ENCODE measurements around the gene FBRSL1.

The FBRSL1 gene

DNA sequence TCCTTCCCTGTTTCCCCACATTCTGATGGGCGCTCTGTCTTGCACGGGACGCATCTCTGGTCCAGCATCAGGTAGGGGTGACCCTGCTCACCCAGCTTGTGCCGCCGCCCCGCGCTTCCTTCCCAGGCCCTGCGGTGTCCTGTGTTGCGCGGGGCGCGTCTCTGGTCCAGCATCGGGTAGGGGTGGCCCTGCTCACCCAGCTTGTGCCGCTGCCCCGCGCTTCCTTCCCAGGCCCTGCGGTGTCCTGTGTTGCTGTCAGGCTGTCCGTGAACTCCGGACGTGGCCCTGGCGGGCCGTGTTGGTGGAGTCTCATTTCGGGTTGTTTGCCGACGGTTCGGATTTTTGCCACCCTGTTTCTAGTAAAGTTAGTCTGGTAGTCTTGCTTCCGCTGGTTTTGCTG is 6.8 kb downstream of the FBRSL1 start:
- no peak for DNase-seq (ENCODE audit: low read depth in 2 of 2)

DNA sequence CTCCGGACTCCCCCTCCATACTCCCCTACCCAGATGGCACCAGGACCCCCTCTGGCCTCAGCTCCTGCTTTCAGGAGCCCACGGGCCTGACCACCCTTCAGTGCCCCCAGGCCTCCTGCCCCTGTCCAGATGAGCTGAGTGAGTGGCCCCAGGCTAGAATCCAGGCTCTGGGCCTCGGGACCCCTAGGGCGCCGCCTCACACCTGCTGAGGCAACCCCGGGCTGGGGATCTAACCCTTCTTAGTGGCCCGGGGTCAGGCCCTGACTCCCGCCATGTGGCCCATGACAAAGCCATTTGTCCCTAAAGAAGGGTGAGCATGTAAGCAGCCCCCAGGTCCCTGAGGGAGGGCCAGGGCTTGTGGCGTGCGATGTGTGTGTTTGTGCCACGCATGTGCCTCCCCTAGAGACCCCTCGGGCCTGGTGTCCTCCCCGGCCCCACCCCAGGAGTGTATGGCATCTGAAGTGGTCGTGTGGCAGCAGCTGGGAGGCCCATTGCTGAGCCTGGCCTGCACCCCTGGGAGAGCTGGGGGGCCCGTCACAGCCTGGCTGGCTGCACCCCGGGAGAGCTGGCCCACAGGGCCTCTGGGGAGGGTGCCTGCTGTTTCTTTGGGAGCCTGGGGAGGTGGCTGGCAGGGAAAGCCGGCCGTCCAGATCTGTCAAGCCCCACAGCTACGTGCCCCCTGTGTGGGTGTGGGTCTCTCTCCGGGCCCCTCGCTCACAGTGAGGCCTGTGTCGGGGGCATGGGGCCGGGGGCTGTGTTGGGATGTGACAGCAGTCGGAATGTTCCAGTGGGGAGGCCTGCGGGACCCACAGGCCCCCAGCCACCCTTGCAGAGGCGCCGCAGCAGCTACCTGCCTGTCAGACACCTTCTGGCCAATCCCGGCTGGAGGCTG is 7.8 kb downstream of the FBRSL1 start:
- DNase-seq (ENCODE audit: low read depth in 2 of 2) = no peak

DNA sequence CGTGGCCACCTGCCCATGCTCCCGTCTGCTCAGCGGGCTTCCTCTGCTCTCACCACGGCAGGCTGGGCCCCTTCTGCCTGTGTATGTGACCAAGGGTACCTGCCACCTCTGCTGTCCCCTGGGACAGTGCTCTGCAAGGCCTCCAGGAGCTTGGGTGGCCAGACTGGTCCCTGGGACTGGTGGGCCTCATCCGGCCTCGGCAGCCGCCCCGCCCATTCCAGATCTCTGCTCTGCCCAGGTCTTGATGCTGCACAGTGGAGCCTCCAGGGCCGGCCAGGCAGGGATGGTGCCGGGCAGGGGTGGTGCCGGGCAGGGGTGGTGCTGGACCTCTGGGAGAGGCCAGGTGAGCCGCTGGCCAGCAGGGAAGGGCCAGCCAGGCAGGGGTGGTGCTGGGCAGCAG is 9.0 kb downstream of the FBRSL1 start:
- DNase-seq (ENCODE audit: low read depth in 2 of 2) = no peak

DNA sequence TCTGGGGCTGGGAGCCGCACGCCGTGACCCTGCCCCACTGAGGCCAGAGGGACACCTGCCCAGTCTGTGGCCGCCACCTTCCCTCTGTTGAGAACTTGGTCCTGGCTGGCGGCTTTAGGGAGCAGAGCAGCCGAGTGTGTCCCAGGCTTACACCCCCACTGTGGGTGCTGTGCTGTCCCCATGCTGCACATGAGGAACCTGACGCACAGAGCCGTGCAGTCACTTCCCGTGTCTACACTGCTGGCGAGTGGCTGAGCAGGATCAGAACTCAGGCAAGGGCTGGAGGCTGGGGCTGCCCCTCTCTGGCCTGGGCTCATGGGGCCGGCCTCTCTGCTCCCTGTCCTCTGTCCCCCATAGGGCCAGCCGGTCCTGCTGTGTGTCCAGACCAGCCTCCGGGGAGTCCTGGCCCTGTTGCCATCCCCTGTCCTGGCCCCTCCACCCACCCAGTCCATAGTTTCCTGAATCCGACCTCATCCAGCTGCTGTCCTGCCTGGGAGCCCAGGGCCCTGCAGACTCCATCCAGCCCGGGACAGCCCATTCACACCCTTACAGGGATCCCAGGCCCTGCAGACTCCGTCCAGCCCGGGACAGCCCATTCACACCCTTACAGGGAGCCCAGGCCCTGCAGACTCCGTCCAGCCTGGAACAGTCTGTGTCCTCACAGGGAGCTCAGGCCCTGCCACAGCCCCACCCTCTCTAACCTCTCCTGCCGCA is 10.3 kb downstream of the FBRSL1 start:
- DNase-seq (ENCODE audit: low read depth in 2 of 2) = no peak

DNA sequence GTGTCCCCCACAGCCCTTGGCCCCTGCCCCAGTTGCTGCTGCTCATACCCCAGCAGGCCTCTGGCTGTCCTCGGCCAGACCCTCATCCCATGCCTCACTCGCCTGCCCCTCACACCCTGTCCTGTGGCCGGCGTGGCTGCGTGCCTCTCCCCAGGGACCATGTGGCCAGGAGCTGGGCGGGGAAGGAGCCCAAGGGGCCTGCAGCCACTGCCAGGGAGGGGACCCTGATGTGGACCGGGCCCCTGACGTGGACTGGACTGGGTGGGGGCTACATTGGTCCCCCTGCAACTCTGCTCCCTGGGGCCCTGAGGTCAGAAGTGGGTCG is 10.9 kb downstream of the FBRSL1 start:
- no peak for DNase-seq (ENCODE audit: low read depth in 2 of 2)

DNA sequence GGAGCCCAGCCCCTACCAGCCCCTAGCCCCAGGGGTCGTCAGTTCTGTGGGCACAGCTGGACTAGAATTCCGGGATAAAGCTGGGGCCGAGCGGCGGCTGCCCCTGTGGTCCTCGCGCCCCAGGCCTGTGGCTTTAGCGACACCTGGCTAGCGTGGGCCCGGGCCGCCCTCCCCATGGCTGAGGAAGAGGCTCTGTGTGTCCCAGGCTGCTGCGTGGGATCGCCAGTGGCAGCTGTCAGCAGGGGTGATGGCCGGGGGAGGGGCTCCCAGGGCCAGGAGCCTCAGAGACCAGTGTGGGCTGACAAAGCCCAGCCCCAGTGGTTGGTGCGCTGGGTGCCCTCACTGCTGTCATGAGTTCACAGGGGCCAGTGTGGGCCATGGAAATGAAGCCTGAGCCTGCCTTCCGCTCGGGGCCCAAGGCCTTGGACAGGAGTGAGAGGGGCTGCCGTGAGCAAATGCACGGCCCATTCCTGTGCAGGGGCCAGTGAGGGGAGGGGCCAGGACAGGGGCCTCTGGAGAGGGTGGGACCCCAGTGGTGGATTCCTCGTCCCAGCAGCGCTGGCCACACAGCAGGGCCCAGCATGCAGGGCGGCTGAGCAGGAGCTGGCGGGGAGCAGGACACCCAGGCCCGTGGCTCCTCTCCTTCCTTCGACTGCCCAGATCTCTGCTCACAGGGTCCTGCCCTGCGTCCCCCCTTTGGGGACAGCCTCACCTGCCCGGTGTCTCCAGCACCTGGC is 11.4 kb downstream of the FBRSL1 start:
- no peak for DNase-seq (ENCODE audit: low read depth in 2 of 2)

DNA sequence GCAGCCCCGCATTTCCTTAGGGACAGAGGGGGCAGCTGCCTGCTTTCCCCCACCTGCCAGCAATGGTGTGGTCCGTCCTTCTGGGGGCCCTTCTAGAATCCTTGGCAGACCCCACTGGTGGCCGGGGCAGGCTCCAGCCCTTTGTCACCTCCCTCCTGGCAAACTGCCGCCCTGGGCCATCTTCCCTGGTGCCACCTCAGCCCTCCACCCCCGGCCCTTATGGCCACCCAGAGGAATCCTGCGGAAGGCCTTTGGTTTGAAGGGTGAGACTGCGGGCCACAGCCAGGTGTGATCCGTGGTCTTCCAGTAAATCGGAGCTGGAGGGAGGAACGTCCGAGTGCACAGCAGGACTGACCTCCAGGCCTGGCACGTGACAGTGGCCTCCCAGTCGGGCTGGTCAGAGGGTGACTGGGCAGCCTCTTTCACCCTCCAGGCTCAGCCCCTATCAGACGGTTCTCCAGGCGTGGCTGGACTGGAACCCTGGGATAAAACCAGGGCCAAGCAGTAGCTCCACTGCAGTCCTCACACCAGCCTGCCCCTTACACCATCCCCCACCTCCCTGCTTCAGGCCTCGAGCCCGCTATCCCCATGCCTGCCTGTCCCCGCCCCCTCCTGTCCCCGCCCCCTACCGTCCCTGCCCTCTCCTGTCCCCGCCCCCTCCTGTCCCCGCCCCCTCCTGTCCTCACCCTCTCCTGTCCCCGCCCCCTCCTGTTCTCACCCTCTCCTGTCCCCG is 12.4 kb downstream of the FBRSL1 start:
- DNase-seq (ENCODE audit: low read depth in 2 of 2) = no peak

DNA sequence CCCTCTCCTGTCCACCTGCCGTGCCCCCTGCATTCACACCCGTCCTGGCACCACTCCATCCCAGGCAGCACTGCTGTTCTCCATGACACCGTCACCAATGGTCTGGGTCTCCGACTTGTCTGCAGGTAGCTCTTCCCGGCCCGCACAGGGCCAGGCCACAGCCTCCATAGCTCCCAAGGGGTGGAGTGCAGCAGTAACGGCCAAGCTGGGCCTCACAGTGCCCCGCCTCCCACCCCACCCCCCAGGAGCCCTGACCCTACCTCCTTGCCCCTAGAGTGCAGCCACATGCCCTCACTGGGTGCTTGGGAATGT is 12.9 kb downstream of the FBRSL1 start:
- DNase-seq (ENCODE audit: low read depth in 2 of 2) = no peak

DNA sequence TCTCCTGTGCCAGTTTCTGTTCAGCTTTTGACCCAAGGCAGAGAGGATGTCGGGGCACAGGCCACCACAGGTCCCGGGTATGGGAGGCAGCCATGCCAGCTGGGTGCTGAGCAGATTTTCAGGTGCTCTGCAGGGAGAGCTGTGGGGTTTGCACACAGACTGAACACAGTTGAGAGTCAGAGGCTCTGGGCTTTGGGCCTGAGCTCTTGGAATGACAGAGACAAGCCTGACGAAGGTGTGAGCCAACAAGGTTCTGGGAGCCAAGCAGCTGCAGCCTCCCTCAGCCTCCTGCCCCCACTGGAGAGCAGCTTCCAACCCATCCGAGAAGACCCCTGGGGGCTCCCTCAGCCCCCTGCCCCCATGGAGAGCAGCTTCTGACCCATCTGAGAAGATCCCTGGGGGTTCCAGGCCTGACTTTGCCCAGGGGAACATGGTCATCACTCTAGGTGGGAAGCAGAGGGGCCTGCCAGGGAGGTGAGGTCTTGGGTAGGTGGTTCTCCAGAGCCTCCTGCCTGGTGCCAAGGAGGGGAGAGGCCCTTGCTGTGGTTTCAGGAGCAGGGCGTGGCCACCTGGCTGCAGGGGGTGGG is 13.8 kb downstream of the FBRSL1 start:
- DNase-seq (ENCODE audit: low read depth in 2 of 2) = no peak

DNA sequence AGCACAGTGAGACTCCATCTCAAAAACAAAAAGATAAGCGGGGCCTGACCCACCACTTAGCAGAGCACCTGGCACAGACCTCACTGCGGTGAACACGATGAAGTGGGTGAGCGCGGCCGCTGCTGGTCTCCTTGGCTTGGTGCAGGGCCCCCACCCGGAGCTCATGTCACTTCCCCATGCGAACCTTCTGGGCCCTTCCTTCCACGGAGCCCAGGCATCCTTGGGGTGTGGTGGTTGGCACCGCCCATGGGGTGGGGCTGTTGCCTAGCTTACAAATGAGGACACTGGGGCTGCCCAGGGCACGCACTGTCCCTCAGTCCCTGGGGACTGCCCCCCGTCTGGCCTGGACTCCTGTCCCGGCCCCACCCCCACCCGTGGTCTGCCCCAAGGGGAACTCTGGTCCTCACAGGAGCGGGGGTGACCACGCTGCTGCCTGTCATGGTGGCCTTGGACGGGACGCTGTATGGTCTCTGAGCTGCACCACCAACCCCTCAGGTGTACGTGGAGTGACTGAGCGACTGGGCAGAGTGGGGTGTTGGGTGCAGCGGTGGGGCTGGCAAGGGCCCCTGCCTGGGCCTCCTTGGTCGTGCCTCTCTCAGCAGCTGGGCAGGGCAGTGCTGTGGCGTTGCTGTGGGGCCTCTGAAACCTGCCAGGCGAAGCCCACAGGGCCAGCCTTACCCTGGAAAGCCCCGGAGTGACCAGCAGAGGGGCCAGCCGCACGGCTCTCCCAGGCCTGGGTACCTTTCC is 15.3 kb downstream of the FBRSL1 start:
- no peak for DNase-seq (ENCODE audit: low read depth in 2 of 2)

DNA sequence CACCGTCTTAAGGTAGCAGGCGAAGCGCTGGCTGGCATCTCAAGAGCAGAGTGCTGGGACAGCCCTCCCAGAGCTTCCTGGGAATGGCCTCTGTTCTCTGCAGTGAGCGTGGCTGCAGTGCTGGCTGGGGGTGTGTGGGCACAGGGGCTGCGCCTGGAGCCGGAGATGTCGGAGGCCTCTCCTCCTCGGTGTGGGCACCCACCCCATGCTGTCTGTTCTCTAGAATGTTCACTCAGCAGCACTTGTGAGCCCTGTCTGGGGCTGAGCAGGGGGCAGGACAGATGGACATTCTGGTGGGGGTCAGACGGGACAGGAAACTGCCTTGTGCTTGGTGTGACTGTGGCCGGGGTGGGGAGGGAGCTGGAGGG is 15.9 kb downstream of the FBRSL1 start:
- no peak for DNase-seq (ENCODE audit: low read depth in 2 of 2)

DNA sequence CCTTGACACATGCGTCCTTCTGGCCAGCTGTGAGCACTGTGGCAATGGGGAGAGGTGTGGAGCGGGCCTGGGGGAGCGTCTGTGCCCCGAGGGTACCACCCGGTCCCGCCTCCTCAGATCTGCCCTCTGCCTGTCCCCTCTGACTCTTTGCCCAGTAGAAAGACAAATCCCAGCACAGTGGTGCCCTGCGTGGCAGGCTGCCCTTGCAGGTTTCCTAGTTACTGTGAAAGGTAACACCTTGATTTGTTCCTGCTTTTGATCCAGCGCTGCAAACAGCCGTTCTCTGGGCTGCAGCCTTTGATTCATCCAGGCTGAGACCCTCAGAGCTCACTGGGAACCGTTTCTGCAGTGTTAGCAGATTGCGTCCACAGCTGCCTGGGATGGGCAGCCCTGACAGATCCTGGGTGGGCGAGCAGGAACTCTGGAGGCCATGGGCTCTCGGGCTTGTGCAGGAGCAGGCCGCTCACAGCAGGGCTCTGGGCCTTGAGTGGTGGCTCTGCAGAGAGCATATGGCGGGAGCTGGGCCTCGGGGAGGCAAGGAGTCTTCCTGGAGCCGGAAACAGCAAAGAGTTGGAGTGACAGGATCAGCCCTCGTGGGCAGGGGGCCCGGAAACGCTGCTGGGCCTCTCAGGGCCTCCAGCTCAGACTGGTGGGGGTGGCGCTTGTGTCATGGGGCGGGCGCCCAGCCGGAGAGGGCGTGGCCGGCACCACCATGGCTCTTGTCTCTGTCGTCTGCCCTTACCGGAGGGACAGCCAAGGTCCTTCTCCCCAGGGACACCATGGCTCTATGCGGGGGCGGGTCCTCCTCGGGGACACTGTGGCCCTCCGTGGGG is 16.6 kb downstream of the FBRSL1 start:
- peak; percentile 27 to 56 for DNase-seq (ENCODE audit: low read depth in 2 of 2)

DNA sequence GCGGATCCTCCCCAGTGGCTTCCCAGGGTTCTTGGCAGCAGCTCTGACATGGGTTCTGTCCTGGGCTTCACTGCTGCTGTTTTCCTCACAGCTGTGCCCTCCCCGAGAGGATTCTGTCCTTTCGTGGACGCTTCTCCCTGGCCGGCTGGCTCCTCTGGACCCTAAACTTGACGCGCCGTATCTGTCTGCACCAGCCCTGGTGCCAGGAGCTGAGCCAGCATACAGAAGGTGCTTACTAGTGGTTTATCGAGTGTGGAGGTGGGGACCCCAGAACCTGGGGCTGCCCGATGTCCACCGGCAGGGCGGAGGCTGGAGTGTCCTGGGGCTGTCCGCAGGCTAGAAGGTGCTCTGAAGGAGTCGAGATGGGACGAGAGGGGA is 17.2 kb downstream of the FBRSL1 start:
- DNase-seq (ENCODE audit: low read depth in 2 of 2) = no peak

DNA sequence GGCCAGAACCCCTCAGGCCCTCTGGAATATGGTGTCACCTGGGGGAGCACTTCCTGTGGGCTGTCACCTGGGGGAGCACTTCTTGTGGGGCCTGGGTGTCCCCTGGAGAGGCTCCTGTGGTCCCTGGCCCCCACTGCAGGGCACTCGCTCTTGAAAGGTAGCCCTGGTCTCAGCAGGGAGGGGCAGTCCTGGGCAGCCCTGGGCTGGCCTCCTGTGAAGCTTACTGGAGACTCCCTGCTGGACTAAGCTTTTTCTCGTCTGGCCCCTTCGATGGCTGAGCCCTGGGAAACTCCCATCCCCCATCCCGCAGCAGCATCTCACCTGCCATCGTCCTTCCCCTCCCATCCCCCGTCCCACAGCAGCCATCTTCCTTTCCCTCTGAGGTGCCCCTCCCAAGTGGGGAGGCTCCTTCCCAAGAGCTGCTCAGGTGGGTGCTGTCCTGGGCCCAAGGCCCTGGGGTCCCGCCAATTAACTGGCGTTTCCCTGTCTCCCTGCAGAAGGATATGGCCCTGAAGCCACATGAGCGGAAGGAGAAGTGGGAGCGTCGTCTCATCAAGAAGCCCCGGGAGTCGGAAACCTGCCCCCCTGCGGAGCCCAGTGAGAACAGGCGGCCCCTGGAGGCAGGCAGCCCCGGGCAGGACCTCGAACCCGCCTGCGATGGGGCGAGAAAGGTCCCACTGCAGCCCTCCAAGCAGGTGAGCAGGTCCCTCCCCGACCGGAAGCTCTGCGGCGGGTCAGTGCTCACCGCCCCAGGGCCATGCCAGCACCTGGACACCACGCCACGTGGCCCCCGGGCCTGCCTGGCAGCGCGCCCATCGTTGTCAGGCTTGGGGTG is 17.9 kb downstream of the FBRSL1 start:
- no peak for DNase-seq (ENCODE audit: low read depth in 2 of 2)

DNA sequence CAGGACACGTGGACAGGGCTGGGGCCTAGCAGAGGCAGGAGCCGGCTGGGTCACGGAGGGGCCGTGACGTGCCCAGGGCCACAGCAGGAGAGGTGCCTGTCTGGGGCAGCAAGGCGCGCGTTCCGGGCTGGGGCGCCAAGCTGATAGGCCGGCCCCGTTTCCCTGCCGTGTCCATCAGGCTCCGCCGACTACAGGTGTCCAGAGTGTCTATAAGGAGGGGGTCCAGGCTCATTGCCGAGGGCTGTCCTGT is 18.5 kb downstream of the FBRSL1 start:
- DNase-seq (ENCODE audit: low read depth in 2 of 2) = no peak

DNA sequence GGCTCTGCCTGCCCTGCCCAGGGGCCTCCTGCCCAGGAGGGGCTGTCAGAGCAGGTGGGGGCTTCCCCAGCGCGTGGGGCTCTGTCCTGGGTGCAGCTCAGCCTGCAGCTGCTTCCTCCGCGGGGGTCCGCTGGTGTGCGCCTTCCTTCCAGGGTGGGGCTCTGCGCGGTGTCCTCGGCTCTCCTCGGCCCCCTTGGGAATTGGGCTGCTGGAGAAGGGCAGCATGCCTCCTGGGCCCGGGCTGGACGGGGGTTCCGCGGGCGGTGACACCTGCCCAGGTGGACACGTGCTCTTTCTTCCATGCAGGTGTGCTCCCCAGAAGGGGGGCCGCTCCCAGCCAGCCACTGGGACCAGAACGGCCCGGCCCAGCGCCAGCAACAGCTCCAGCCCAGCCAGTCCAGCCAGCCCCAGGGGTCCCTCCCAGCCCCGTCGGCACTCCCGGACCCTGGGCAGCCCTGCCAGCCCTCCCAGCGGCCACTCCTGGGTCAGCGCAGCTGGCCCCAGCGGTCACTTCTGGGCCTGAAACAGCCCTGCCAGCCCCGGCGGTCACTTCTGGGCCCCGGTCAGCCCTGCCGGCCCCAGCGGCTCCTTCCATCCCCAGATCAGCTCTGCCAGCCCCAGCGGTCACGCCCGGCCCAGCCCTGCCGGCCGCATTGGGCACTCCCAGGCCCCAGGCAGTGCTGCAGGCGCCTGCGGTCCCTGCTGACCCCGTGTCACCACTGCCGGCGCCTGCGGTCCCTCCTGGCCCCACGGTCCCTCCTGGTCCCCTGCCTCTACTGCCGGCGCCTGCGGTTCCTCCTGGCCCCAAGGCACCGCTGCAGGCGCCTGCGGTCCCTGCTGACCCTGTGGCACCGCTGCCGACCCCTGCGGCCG is 19.1 kb downstream of the FBRSL1 start:
- no peak for DNase-seq (ENCODE audit: low read depth in 2 of 2)

DNA sequence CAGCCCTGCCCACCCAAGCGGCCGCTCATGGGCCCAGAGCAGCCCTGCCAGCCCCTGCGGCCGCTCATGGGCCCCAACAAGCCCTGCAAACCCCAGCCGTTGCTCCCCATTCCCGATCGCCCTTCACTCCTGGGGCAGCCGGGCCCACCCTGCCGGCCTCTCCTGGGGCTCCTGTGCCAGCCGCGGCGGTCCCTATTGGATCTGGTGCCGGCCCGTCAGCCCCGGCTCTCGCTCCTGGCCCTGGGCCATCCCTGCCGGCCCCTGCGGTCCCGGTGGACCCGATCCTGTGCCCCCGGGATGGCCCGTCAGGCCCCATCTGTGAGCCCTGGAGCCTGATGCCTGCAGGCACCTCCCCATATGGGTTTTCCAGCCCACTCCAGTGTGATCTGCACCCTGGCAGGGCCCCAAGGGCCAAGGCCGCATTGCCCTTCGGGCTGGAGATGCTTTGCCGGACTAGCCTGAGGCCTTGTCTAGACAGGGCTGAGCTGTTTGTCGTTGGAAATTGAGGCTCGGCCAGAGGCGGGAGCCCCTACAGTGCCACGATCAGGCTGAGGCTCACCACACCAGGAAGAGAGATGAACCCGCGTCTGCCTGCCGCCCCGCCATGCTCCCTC is 20.3 kb downstream of the FBRSL1 start:
- no peak for DNase-seq (ENCODE audit: low read depth in 2 of 2)

DNA sequence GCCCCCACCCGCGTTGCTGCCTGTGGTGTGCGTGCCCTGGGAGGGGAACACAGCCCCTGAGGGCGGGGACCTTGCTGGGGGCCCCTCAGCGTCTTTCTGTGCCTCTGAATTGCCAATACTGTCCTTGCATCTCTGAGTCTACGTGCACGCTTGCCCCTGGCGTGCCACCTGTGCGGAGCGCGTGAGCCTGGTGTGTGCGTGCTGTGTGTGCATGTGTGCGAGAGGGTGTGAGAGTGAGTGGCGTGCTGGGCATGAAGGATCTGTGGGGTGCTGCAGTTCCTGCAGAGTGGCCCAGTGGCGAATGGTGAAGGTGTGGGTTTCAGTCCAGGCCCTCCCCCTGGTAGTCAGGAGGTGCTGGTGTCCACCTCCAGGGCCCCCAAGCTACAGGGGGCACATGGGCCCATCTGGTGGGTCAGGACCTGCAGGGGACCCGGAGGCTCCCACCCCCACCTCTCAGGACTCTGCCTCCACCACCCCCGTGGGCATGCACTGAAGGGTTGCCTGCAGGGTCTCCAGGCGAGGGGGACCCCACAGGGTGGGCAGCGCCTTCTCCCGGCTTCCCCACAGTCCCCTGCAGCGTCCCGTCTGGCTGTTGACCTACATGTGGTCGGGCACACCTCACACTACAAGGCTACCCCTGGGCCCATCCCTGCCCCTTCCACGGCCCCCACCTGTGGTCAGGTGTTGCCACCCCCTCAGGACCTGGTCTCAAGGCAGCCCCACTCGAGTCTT is 21.0 kb downstream of the FBRSL1 start:
- DNase-seq (ENCODE audit: low read depth in 2 of 2) = no peak

Data from stimulated activated CD4-positive, alpha-beta T cell treated with anti-CD3 and anti-CD28 coated beads, Interleukin-1b, Interleukin-23, amount 100 ng/mL, for 4 hours (primary cell).